Stimulated activated CD8-positive, alpha-beta memory T cell treated with anti-CD3 and anti-CD28 coated beads, Interleukin-15, amount 100 ng/mL, for 24 hours (primary cell): Measurements from ENCODE around the gene FES.
"Not testable (repeated sequence)": the region's sequence is repeated elsewhere in the genome, so short reads cannot be mapped to it uniquely, and the experiment has no call there.

Experiments used
- DNase-seq: peaks from one replicate; pipeline ENCODE4 v3.0.0-alpha.2; 2020; ENCODE audit warnings: low read depth

Gene FES

DNA sequence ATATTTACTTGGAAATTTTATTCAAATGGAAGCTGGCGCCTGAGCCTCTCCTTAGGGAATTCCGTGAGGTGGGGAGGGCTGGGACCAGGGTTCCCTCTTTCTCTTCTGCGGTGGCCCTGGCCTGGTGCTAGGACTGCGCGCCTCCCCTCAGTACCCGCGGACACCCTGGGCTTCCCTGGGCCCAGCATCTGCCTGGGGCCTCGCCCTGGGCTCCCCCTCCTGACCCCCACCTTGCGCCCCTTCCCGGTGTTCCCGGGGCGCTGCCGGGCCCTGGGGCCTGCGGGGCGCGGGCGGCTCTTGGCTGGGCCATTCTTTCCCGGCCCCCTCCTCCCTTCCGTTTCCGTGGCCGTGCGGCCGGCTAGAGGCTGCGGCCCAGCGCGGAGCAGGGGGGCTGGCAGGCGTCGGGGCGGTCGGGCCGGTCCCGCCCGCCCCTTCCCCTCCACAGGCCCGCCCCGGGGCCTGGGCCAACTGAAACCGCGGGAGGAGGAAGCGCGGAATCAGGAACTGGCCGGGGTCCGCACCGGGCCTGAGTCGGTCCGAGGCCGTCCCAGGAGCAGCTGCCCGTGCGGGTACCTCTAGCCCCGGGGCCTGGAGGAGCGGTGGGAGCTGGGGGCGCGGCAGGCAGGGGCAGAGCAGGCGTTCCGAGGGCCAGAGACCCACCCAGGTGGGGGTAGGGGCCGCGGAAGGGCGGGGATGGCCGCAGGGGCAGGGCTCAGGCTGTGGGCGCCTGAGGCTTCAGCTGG is at the start of gene FES:
TSS of gene FES (plus strand) at position 529 of the 743 bp plus-strand sequence. CDS start 542 bp downstream, outside the sequence.
- DNase-seq, result no peak

DNA sequence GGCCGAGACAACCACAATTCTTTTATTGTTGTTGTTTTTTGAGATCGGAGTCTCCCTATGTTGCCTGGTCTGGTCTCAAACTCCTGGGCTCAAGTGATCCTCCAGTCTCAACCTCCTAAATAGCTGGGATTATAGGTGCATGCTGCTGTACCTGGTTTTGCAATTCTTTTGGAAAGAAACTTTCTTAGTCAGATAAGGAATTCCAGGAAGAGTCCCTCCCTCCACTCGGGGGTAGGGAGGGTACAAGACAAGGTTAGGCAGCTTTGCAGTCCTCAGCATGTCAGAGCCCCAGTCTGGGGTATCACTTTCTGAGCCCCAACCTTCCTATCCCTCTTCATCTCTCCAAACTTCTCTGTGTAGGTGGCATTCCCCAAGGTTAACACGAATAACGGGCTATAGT is 49.7 kb upstream of the FES start:
- DNase-seq, result no peak

DNA sequence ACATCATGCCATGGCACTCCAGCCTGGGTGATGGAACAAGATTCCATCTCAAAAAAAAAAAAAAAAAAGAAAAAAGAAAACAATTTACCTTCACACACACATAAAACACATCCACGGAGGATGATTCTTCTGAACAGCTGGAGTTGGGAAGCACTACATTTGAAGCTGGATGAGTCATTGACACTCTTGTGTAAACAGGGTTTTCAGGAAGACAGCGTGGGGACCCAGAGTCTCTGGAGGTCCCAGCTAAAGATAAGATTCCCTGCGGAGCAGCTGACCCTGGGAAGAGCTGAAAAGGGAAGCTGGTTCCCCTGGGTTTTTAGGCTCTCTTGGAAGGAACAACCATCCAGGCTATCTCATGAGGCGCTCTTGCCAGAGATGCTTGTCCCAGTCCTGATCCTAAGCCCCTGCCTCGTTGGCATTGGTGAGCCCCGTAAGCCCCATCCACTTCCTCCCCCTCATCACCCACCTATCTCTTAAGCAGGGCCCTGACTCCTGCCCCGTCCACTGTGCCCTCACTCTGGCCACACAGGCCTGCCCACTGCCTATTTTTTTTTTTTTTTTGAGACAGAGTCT is 47.9 kb upstream of the FES start:
- DNase-seq, result no peak

- no peak for DNase-seq
These were observed 47.2 kb upstream of the FES start for GRCh38 chr15:90837094-90837493.

GRCh38 chr15:90838139-90838538 is 46.2 kb upstream of the FES start:
- peak; percentile 60 for DNase-seq

- DNase-seq, result no peak
These were observed 45.8 kb upstream of the FES start for GRCh38 chr15:90838544-90838943.

- no peak for DNase-seq
These were observed 44.9 kb upstream of the FES start for GRCh38 chr15:90839187-90840071.

DNA sequence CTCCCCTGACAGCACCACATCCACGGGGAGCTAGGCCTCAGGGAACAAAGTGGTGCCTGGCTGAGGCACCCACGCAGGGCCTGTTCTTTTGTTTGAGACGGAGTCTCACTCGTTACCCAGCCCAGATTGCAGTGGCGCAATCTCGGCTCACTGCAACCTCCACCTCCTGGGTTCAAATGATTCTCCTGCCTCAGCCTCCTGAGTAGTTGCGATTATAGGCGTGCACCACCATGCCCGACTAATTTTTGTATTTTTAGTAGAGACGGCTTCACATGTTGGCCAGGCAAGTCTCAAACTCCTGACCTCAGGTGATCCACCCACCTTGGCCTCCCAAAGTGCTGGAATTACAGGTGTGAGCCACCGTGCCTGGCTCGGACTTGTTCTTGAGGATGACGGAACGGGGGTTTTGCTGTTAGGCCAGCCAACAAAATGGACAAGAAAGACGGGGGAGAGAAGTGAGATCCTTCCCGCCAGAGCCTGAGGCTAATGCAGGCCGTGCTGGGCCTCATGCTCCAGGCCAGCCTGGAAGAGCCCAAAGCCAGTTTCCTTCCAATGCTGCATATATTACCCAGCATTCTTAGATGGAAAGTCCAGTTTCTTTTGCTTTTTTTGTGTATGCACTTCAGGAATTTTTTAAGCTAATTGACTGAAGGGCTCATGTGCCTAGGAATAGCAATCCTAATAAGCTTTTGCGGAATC is 44.0 kb upstream of the FES start:
- no peak for DNase-seq

DNA sequence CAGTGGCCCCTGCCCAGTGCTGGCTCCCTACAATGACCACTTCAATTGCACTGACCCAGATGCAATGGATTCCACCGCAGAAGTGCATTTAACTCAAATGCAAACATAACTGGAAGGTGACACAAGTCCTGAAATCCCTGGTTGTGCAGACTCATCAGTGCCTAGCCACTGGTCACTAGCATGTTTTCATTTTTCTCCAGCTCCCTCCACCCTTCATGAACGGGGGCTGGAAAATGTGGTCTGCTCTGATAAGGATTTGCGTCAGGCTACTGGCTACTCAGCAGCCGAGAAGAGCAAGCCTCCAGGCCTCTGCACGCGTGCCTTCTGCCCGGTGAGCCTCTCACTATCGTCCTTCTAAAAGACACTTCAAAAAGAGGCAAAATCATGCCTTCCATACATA is 43.4 kb upstream of the FES start:
- DNase-seq, result no peak

GRCh38 chr15:90844696-90845095 is 39.6 kb upstream of the FES start:
- DNase-seq, result no peak

DNA sequence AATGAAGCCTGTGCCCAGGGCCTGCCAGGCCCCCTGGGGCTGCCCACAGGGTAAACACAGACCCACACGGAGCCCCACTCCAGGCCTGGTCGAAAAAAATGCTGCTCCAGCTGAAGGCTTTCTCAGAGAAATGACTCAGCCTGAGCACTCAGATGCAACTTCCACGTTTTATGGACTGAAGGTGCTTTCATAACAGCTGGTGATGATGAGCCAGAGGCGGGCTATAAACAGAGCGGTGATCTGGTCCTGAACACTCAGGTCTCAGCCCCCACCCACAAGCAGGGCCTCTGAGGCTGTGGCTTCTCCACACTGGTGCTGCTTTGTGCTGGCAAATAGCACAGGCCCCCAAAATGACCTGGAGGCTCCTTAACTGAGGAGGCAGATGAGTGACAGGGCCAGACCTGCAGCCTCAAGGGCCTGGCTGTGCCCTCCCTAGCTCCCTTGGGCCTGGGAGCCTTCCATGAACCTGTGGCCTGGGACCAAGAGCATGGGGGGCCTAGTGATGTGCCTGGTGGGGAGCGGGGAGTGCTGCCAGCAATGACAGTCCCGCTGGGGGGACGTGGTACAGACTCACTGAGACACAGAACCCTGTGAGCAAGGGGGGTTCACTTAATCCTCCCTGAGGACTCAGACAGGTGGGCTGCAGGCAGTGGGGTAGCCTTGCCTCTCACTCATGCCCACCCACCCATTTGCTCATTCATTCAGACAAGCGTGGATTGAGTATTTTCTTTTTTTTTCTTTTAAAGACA is 38.9 kb upstream of the FES start:
- DNase-seq, result no peak

- not testable (repeated sequence) for DNase-seq
These were observed 34.9 kb upstream of the FES start for GRCh38 chr15:90849424-90849823.

DNA sequence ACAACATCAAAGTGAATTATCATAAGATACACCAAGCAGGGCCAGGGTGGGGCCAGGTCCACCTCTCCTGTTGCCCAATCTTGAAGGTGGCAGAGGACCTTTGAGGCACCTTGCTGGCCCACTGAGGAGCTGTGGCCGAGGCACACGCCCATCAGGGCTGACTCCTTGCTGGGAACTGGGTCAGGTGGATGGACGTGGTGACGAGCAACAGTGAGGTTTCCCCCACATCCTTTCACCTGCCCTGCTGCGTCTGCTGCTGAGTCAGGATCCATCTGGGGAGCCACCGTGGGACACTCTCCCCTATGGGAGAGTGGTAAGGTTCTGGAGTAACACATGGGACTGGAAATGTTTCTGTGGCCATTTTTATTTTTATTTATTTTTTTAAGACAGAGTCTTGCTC is 33.2 kb upstream of the FES start:
- DNase-seq, result no peak

GRCh38 chr15:90851940-90852339 is 32.4 kb upstream of the FES start:
- DNase-seq, result no peak

GRCh38 chr15:90855139-90855538 is 29.2 kb upstream of the FES start:
- no peak for DNase-seq

DNA sequence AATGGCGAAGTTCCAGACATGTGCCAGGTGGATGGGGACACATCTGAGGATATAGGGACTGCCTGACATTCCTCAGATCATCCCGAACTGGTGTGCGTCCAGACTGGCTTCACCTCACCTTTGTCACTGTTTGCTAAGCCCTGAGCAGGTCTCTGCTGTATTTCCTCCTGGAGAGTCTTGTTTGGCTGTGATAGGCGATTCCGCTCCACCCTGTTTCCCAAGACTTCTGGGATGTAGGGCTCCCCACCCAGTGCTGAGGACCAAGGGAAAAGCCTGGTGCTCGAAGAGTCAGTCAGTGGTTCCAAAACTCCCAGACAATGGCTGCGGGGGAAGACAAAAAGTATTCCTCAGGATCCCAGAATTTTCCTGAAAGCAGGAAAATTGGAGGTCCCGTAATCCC is 27.0 kb upstream of the FES start:
- no peak for DNase-seq

- no peak for DNase-seq
These were observed 26.3 kb upstream of the FES start for GRCh38 chr15:90857883-90858443.

GRCh38 chr15:90859234-90860131 is 24.8 kb upstream of the FES start:
- no peak for DNase-seq

DNA sequence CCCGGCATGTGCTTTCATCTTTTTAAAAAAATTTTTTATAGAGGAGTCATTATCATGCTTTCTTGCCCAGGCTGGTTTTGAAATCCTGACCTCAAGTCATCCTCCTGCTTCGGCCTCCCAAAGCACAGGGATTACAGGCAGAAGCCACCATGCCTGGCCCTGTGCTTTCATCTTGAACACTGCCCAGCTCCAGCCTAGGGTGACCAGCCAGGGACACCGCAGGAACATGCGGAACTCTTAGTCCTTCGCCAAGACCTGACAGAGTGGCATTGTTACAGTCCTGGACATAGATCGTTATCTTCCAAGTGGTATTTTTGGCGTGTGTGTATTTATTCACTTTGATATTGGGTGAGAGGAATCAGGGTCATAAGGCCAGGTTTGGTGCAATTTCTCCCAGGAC is 23.9 kb upstream of the FES start:
- DNase-seq, result no peak
